Thyroid gland (tissue), 4 donors: ENCODE data around the gene SCYL1.

Experiments used
- CTCF ChIP-seq, 6 experiments: fragments of 200-600 bp in 3 of 6; fragments of 450-650 bp in 3 of 6; sonication (generic) in 3 of 6; IDR thresholded peaks; one replicate each; pipeline ENCODE4 v1.5.1; 2016 to 2019; ENCODE audit warnings: antibody characterized with exemption in 6 of 6, mild to moderate bottlenecking in 2 of 6, inconsistent platforms in 1 of 6, moderate library complexity in 1 of 6
- POLR2A ChIP-seq, 2 donors: fragments of 450-650 bp; IDR thresholded peaks; one replicate each; pipeline ENCODE4 v1.6.1; 2017; ENCODE audit warnings: antibody characterized with exemption in 2 of 2, mild to moderate bottlenecking in 2 of 2, moderate library complexity in 1 of 2

- TF ChIP-seq CTCF (IDR thresholded peaks at IDR 0.05) (no peak), POLR2A (IDR thresholded peaks at IDR 0.05) (no peak)
Measured at GRCh38 chr11:65581928-65582327, 57.0 kb downstream of the SCYL1 start.
